Fibroblast of skin of abdomen (primary cell): ENCODE results near the gene IGSF9B.

ENCODE experiments used
- DNase-seq: peaks from one replicate; pipeline ENCODE4 v3.0.0-alpha.2; 2013

IGSF9B gene

DNA sequence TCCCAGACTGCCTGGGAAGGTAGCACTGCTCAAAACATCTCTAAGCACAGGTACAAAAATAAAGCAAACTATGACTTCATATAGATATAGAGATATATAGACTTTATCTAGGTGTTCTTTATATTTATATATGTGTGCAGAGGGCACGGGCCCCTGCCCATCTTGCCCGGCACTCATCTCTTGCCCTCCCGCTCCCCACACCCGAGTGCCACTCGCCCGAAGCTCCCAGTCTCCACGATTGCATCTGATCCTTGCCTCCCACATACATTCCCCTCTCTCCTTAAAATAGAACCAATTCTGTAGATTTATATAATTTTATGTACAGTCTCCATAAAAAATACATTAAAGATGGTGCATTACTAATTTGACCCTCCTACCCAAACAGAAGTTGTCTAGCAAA lies 55.5 kb downstream of the IGSF9B start:
- no peak for DNase-seq

DNA sequence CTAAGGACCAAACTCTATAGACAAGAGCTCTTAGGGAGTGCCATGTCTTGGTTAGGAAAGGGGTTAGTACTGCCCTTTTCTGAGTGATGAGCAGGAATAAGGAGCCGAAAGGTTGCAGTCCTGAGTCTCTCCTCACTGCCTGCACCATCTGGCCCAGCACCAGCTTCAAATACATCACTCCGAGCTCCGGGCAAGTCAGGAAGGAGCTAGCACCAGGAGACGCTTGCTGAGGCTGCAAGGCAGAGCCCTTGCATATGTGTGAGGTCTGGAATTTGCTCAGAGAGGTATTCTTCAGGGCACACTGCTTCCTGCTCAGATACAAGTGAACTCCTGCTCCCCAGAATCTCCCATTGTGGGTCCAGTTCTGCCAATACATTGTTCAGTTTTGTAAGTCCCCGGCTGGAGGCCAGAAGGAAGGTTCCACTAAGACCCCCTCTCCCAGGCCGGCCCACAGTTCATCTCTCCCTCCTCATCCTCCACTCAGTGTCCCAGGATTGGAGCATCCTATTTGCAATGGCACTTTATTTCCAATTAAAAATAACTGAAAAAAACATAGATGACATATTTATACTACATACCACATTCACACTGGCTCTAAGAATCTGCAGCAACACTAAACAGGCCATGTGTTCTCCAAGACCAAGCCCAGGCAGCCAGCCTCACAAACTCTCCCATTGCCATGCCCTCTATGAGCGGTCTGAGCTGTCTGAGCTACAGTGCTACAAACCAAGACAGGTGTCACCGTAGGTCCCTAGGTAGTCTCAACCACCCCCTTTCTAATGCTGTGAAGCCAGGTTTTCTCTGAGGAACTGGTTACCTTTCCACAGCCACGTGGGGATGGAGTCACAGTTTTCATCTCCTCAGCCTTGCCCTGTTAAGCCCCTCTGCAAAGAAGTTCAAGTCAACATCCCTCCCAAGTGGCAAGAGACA lies 56.3 kb downstream of the IGSF9B start:
- DNase-seq, result no peak

DNA sequence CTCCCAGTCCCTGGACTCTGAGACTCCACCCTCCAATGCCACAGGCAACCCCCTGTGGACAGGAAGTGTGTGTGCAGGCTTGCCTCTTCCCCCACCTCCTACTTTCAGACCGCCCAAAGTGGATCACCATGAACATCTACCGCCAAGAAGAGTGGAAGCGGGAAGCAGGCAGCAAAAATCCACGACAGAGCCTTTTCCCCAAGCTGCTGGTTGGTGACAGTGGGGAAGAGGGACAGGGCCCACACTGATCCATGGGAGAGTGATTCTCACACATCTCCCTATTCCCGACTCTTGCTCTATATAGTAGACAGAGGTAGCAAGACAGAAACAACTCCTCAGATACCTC lies 58.0 kb downstream of the IGSF9B start:
- no peak for DNase-seq

DNA sequence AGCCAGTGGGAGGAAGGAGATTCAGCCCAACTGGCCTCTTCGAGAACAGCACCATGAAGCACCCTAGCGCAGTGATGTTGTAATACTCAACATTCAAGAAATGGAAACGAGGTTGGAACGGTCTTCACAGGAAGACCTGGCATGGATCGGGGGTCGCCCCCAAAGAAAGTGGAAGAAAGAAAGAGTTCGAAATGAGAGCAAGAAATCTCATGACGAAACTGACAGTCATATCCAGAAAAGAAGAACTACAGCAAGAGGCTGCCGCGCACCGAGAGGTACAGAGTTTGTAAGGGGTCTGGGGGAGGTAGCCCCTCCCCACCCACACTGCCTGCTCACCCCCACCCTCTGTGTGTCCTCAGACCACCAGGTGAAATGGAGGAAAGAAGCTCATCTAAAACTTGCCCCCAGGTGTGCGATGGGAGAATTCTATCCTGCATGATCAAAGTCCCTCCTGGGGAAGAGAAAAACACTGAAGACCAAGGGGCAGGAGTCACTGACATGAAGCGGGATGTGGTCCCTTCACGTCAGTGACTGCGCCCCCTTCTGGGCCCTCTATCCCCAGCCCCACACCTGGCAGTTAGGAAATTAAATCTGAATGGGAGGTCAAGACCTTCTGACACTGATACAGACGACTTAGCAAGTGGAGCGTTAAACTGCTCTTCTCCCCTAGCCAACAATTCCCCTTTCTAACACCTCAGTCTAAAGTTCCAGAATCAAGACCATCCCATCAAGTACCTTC lies 58.6 kb downstream of the IGSF9B start:
- no peak for DNase-seq

DNA sequence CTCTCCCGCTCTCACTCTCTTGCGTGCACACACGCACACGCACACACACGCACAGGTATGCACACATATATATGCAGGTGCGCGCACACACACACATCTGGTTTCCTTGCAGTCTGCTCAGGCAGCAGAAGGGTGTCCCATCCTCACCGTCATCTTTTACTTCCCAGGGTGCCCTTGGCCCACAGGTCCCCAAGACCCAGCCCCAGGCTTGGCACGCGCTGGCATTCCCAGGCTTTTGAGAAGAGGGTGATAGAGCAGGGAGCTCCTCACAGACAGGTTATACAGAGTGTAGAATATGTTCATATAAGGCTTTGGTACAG lies 59.5 kb downstream of the IGSF9B start:
- DNase-seq, result no peak

DNA sequence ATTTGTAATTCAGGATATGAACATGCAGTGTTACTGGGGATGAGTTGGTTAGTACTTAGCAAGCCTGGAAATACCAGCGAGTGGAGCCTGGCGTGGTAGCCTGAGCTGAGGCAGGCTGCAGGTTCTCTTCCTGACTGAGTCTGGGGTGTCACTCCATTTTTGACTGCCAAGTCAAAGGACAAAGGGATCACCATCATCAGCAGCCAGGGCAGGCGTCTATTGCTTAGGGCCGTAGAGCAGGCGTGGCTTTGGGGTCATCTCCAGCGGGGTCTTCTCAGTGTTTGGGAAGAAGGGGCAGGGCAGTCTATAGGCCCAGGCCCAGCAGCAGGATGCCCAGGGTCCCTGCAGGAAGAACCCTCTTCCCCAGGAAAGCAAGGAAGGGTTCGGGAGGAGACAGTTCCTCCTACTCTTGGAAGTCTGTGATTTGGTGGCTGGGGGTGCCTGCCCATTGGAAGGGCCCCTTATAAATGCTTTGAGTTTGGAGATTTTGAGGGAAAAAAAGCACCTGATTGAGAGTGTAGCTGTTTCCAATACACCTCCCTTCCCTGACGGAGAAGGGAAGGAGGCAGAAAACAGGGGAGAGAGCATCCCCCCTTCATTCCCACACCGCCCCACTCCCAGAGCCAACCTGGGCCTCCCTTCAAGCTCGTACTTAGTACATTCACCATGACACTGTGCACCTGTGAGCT lies 60.0 kb downstream of the IGSF9B start:
- DNase-seq, result no peak

DNA sequence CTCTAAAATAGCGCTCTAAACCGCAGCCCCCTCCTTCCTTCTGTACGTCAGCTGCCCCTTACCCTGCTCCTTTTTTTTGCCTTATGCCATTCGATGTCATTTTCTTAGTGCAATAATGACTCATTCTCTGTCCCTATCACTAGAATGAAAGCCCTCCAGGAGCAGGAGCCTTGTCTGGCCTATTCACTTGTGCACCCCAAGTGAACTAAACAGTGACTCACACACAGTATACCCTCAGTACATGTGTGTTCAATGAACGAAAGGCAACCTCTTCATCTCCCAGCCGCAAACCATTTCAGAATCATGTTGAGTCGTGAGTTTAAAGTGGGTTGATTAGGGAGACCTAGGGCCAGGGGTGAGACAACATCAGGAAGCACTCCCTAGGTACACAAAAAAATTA lies 60.7 kb downstream of the IGSF9B start:
- DNase-seq, result no peak

DNA sequence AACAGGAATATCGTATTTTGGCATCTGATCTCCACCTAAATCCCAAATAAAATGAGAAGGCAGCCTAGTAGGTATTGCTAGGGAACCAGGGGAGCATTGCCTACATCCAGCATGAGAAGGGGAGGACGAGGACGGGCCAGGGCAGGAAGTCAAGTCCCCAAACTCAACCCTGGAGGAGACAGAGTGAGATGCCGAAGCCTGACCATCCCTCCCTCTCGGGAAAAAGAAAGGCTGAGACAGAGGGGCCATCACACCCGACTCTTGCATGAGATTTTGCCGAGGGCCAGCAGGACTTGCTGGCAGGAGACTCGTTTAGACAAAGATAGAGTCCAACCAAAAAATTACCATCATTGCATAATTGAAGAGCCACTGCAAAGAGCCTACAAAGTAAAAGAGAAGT lies 61.2 kb downstream of the IGSF9B start:
- no peak for DNase-seq

DNA sequence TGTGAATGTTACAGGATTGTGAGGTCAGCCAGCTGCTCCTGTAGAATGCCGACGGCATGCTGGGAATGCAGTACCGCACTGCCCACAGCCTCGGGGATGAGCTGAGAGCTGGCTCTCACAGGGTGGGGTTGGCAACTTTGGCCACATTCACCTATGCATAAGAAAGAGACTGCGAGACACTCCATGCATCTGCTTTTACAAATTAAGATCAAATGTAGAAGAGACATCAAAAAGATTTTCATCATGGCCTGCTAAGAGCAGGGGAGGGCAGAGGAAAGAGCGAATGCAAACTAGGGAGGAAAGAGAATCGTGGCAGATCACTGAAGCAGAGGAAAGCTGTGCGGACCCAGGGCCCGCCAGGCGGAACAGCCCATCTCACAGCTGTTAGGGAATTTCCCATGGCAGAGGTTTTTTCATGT lies 61.7 kb downstream of the IGSF9B start:
- no peak for DNase-seq

DNA sequence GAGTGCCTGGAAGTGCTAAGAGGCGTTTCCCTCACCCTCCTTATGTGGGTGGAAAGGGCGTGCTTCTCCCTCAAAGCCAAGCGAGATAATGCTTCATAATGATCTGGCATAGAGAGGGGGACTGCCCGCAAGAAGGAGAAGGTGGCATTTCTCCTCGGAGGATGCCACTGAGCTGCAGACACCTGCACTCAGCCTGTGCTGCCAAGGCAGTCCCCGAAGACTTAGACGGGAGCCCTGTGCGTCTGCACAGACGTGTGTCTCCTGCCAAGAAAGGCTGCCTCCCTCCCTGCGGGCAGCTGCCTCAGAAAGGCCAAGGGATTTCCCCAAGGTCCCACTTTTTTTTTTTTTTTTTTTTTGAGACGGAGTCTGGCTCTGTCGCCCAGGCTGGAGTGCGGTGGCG lies 63.4 kb downstream of the IGSF9B start:
- DNase-seq, result no peak

DNA sequence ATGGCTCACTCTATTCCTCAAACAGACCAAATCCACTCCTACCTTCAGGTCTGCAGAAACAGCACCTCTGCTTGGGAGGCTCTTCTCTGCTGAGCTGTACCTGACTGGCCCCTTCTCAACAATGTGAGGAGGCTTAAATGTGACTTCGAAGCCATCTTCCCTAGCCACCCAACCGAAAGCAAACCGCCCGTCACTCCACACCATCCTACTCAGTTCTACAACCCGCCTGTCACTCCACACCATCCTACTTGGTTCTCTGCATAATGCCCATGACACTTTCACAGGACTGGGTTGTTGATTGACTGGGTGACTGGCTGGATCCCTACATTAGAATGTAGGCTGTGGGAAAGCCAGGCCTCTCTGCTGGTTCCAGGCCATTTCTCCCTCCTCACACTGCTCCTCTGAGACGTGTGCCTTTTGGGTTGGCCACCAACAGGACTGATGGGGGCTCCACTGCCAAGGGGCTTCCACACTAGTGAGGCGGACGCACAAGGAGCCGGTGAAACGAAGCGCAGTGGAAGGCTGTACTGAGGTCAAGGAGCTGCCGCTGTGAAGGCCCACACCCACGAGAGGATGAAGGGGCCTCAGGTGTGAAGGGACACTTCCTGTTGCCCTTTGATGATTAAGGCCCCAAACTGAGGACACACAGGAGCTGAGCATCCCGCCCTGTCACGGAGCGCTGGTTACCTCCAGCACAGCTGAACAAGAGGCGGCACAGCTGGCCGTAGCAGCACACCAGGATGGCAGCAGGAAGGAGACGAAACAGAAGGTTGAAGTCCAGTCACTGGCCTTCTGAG lies 64.0 kb downstream of the IGSF9B start:
- DNase-seq, result no peak

DNA sequence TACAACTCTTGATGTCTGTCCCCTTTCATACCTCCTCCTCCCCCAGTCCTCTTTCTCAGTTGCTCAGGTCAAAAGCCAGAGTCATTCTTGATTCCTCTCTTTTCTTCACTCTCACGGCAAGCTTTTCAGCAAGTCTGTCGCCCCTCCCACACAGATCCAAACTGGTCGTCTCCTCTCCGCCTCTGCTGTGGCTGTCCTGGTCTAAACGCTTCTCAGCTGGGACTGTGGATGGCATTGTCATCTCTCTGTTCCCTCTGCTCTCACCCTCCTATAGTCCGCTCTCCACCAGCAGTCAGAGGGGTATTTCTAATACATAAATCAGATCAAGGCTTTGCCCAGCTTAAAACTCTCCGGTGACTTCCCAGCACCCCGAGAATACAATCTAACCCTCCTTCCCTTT lies 64.6 kb downstream of the IGSF9B start:
- DNase-seq, result no peak

DNA sequence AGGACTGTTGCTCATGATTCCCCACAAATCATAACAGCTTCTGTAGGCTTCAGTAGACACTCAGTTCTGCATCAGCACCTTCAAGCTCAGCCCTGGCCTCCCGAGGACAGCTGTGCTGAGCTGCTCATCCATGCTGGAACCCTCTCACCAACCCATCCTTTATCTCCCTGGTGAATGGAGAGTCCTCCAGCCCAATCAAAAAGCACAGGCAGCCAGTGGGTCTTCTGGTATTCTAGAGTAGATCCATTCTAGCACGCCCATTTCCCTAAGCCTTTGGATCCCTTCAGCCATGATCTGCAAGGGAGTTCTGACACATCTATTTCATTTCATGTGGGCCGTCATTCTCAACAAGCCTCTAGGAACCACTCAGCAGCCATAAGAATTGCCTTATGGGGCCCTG lies 66.9 kb downstream of the IGSF9B start:
- DNase-seq, result no peak

DNA sequence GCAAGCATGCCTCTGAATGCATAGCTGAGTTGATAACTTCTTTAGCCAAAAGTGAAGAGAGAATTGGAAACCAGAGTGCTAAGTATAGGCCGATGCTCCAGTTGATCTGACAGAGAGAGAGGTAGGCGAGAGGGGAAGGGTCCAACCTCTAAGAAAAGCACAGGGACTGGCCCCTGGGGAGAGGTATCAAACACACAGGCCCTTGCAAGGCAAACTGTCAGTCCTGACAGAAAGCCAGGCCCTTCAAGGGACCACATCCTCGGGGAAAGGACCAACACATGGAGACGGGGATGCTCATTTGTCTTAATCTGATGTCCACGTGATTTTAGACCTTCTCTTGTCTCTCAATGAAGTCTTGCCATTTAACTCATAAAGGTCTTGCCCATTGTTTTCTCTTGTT lies 67.6 kb downstream of the IGSF9B start:
- no peak for DNase-seq

DNA sequence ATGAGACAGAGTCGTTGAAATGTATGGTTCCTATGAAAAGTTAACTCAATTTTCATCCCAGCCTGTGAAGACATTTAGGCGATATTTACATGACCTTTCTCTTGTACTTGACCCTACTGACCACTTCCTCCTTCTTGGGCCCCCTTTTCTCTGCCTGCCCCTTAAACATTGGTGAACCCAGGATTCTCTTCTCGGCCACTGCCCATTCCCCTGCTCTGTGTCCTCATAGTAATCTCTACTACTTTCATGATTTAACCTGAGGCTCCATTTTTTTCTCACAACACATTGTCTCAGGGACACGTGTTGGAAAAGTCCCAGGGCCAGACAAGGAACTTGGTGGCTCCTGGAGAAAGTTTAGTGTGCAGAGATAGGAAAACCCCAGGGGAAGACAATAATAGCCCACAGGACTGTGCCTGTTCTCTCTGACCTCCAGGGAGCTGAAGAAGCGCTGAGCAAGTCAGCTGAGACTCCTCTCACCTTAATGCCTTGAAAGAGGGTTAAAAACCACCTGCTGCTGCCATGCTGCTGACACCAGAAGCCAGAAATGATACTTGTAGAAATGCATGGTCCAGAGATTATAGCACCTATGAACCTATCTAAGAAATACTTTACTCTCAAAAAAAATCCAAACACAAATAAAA lies 69.0 kb downstream of the IGSF9B start:
- DNase-seq, result no peak

DNA sequence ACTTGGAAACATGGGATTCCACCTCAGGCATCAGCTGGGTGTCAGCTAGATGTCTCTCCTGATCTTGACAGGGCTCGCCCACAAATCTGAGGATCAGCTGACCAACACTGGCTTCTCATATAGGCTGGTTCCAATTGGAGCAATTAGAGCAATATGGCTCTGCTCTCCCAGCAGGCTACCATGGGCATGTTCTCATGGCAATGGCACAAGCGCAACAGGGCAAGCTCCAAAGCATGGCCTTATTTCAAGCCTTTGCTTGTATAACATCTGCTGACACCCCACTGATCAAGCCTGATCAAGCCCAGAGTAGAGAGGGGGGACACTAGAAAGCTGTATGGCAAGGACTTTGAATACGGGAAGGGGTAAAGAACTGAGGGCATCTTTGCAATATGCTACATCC lies 70.7 kb downstream of the IGSF9B start:
- DNase-seq, result no peak

DNA sequence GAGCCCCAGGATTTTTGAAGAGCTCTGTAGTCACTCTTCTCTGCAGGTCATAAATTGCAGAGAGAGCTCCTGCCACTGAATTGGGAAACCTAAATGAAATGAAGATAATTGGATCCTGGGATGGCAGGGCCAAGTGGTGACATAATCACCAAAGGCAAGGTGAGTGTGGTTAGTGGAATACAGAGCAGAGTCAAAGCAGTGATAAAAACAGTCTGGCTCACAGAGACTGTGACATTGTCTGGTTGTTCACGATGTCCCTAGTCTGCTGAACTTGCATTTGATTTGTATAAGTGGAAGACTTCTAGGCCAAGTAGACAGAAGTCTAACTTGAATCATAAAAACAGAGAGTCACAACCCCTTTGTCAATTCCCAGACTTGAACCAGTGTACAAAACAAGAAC lies 84.6 kb downstream of the IGSF9B start:
- no peak for DNase-seq

DNA sequence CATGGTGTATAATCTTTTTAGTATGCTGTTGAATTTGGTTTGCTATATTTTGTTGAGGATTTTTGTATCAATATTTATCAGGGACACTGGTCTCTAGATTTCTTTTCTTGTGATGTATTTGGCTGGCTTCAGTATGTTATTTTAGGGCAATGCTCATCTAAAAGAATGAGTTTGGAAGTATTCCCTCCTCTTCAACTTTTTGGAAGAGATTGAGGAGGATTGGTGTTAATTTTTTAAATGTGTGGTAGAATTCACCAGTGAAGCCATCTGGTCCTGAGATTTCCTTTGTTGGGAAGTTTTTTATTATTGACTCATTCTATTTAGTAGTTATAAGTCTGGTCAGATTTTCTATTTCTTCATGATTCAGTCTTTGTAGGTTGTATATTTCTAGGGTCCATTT lies 89.3 kb downstream of the IGSF9B start:
- DNase-seq, result no peak

DNA sequence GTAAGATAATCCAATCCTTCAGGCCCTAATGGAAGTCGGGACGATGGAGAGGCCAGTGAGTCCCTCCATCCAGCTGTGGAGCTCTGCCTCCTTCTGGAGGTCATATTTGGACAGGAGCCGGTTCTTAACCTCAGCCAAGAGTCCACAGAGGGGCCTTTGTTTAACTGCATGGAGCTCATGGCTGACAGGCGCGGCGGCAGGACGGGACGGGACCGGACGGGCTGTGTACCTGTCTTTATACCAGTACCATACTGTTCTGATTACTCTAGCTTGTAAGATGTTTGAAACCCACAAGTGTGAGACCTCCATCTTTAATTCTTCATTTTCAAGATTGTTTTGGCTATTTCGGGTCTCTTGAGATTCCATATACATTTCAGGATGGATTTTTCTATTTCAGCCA lies 91.3 kb downstream of the IGSF9B start:
- no peak for DNase-seq

DNA sequence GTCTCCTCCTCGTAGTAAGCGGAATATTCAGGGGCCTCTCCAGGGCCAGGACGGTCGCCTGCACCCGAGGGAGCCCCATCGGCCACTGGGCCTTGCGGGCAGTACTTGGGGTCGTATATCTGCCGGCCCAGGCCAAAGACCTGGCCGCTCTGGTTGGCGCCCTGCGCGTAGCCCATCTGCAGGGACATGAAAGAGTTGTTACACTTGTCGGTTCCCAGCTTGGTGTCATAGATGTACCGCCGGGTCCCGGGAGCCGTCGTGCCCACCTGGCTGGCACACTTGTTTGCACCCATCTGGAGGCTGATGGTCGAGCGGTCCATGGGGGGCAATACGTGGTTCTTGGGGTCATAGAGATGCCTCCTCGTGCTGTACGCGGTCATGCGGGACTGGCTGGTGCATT lies 92.0 kb downstream of the IGSF9B start:
- no peak for DNase-seq

DNA sequence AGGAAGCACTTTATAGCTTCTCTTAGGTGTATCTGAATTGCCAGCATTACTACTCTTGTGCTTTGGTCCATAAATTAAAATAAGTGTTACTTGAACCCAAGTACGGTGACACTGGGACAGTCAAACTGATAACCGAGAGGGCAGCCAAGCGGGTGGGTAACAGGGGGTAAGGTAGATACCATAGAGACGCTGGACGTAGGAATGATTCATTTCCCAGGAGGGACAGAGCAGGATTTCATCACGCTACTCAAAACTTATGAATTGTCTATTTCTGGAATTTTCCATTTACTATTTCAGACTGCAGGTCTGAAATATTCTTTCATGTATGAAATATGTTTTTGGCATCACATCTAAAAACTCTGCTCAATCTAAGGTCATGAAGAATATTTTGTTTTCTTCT lies 96.6 kb downstream of the IGSF9B start:
- no peak for DNase-seq
